K562 (cell line): Measurements from ENCODE around the gene SMAD3. TPM values are rescaled to one million over a fixed set of nuclear protein-coding genes. Genes with fewer than 3 reads are reported as not detected.
A peak's percentile ranks its signal among the peaks of the same experiment; 100 is the strongest.

Experiments
- CBX3 ChIP-seq, 2 experiments: IDR thresholded peaks; 1 replicate in 1 of 2; 2 replicates in 1 of 2; pipeline ENCODE4 v1.6.1; 2012; ENCODE audit warnings: inconsistent platforms in 2 of 2, low read length in 2 of 2, borderline replicate concordance in 1 of 2, control low read depth in 1 of 2
- CLOCK ChIP-seq: fragments of 250-450 bp; sonication (Bioruptor Pico); IDR thresholded peaks from 2 replicates; pipeline ENCODE4 v1.4.0; 2020; ENCODE audit warnings: mild to moderate bottlenecking, moderate library complexity, borderline replicate concordance
- ELK1 ChIP-seq: sonication (generic); formaldehyde crosslinking; IDR thresholded peaks from 2 replicates; pipeline ENCODE4 v1.8.1; 2022; ENCODE audit warnings: missing genetic modification reagents
- EP300 ChIP-seq: IDR thresholded peaks from 2 replicates; pipeline ENCODE4 v1.6.1; 2012; ENCODE audit warnings: low read length, improper control_type of control experiment
- EWSR1 ChIP-seq: fragments of 450-650 bp; IDR thresholded peaks from 2 replicates; pipeline ENCODE4 v1.6.1; 2018; ENCODE audit warnings: borderline replicate concordance, mild to moderate bottlenecking, low read depth, moderate library complexity; ENCODE audit not compliant: partially characterized antibody
- EZH2 ChIP-seq: IDR thresholded peaks from 2 replicates; pipeline ENCODE4 v1.6.1; 2012; ENCODE audit warnings: low read depth, mild to moderate bottlenecking, inconsistent platforms, low read length, borderline replicate concordance
- HDAC3 ChIP-seq: fragments of 450-650 bp; IDR thresholded peaks from 2 replicates; pipeline ENCODE4 v1.6.1; 2018; ENCODE audit warnings: borderline replicate concordance, mild to moderate bottlenecking, moderate library complexity; ENCODE audit not compliant: partially characterized antibody
- JUND ChIP-seq, 2 experiments: IDR thresholded peaks; 2 replicates in 1 of 2; 3 replicates in 1 of 2; pipeline ENCODE4 v1.6.1; 2011; ENCODE audit warnings: borderline replicate concordance in 2 of 2, low read depth in 2 of 2, low read length in 2 of 2, improper control_type of control experiment in 1 of 2, missing biosample characterization in 1 of 2, missing genetic modification characterization in 1 of 2, missing genetic modification reagents in 1 of 2
- KHSRP ChIP-seq: fragments of 450-650 bp; IDR thresholded peaks from 2 replicates; pipeline ENCODE4 v1.6.1; 2017
- MBD2 ChIP-seq: sonication (generic); IDR thresholded peaks from 2 replicates; pipeline ENCODE4 v1.6.1; 2016; ENCODE audit warnings: low read depth, borderline replicate concordance
- MTF1 ChIP-seq: fragments of 250-450 bp; sonication (Bioruptor Pico); IDR thresholded peaks from 2 replicates; pipeline ENCODE4 v1.9.0; 2021; ENCODE audit warnings: moderate library complexity, mild to moderate bottlenecking, inconsistent platforms, borderline replicate concordance
- PHF21A ChIP-seq: fragments of 450-650 bp; IDR thresholded peaks from 2 replicates; pipeline ENCODE4 v1.6.1; 2017; ENCODE audit warnings: low read depth, borderline replicate concordance
- PPARD ChIP-seq: fragments of 250-450 bp; sonication (Bioruptor Pico); IDR thresholded peaks from 2 replicates; pipeline ENCODE4 v1.8.0; 2022; ENCODE audit warnings: inconsistent platforms, mild to moderate bottlenecking, moderate library complexity
- RAD51 ChIP-seq: fragments of 450-650 bp; IDR thresholded peaks from 2 replicates; pipeline ENCODE4 v1.7.1; 2016; ENCODE audit warnings: low read depth, mild to moderate bottlenecking, borderline replicate concordance
- RFX1 ChIP-seq: fragments of 450-650 bp; IDR thresholded peaks from 2 replicates; pipeline ENCODE4 v1.6.1; 2016; ENCODE audit warnings: mild to moderate bottlenecking, moderate library complexity
- RFX5 ChIP-seq: IDR thresholded peaks from 2 replicates; pipeline ENCODE4 v1.6.1; 2011; ENCODE audit warnings: low read depth, mild to moderate bottlenecking, improper control_type of control experiment, low read length
- TARDBP ChIP-seq: fragments of 450-650 bp; IDR thresholded peaks from 2 replicates; pipeline ENCODE4 v1.6.1; 2016
- TFAP4 ChIP-seq: sonication (generic); formaldehyde crosslinking; IDR thresholded peaks from 2 replicates; pipeline ENCODE4 v1.8.0; 2022; ENCODE audit warnings: missing genetic modification reagents, mild to moderate bottlenecking, moderate library complexity, borderline replicate concordance
- VEZF1 ChIP-seq: fragments of 200-800 bp; sonication (Bioruptor generic); IDR thresholded peaks from 2 replicates; pipeline ENCODE4 v1.6.1; 2017; ENCODE audit warnings: missing genetic modification characterization, missing compliant biosample characterization
- ZNF668 ChIP-seq: fragments of 250-450 bp; sonication (Bioruptor Pico); IDR thresholded peaks from 2 replicates; pipeline ENCODE4 v1.8.0; 2022; ENCODE audit warnings: mild to moderate bottlenecking, inconsistent platforms
- polyA plus RNA-seq, 8 experiments: library from polyadenylated mRNA; depleted of rRNA in 4 of 8; stranded (reverse) in 5 of 8; unstranded in 3 of 8; fragments of >200 nt; fragmentation: Nextera tagmentation in 2 of 8; fragmentation: Illumina TruSeq in 1 of 8; extraction: Ambion mirVana in 2 of 8; extraction: Trizol in 1 of 8; gene quantifications; 2 replicates each; pipeline versions ENCODE4 v1.2.1 to v1.2.3, GENCODE V29; 2011 to 2014; ENCODE audit warnings: inconsistent platforms in 1 of 8, missing spikeins in 1 of 8
- total RNA-seq, 7 experiments: library from RNA; depleted of rRNA in 6 of 7; stranded (reverse); fragments of >200 nt in 6 of 7; fragmentation: Illumina TruSeq in 2 of 7; extraction: Trizol in 2 of 7; gene quantifications; 2 replicates each; pipeline versions ENCODE4 v1.2.1 to v1.2.3, GENCODE V29; 2011 to 2021; ENCODE audit warnings: low replicate concordance in 1 of 7

The SMAD3 gene
- total and polyA plus RNA-seq, 9 of the 15 experiments (the other 6 are each of a cell fraction or from before 2014, with no cell fraction given): 4.3 to 39.2 (median 11.1) TPM

GRCh38 chr15:67063689-67064606 is 1.5 kb upstream of the SMAD3 start (continued):
- TF ChIP-seq VEZF1 (CRISPR knock-in tag) (no peak), JUND (IDR thresholded peaks at IDR 0.05; ENCODE audit: borderline replicate concordance, low read depth, low read length) (peak; percentile 8; the same call in 1 of the 2 replicates), JUND (tag; IDR thresholded peaks at IDR 0.05; ENCODE audit: borderline replicate concordance, low read depth, low read length) (no peak; the same call in 1 of the 3 replicates), RAD51 (no peak), TFAP4 (CRISPR knock-in tag) (peak; percentile 48; the same call in 1 of the 2 replicates), TARDBP (no peak), KHSRP (no peak), EWSR1 (no peak), PPARD (CRISPR knock-in tag) (no peak), MBD2 (no peak), RFX5 (no peak), EZH2 (no peak), ELK1 (CRISPR knock-in tag) (no peak), CBX3 (IDR thresholded peaks at IDR 0.05; ENCODE audit: borderline replicate concordance in 1 of 2, low read length in 2 of 2) (peak in 1 of 2 experiments; percentile 17; a peak in 1 of 3 replicates), PHF21A (no peak), EP300 (peak; percentile 51; the same call in 1 of the 2 replicates), CLOCK (CRISPR knock-in tag) (no peak), MTF1 (no peak), HDAC3 (no peak), RFX1 (no peak), ZNF668 (CRISPR knock-in tag) (no peak)
